ENCODE results near the gene ZNF778. TPM values are rescaled to one million over a fixed set of nuclear protein-coding genes. Genes with fewer than 3 reads are reported as not detected.
"Not testable (repeated sequence)": the region's sequence is repeated elsewhere in the genome, so short reads cannot be mapped to it uniquely, and the experiment has no call there.

ZNF778 gene
- total RNA-seq, 1 donor from 2014 or later = 9.8 TPM

GRCh38 chr16:89237733-89238132 lies 20.2 kb downstream of the ZNF778 start:
- H3K4me3 Mint-ChIP-seq = no peak overlapping the region
- H3K27me3 Mint-ChIP-seq = no peaks in the 10 kb centered on the region
- H3K27ac Mint-ChIP-seq = no peak overlapping the region
- no peak for DNase-seq
- H3K4me1 Mint-ChIP-seq = peaks cover 11% of the 10 kb centered on the region
- peaks cover 20% of the 10 kb centered on the region for H3K36me3 Mint-ChIP-seq (ENCODE audit: low read depth)
- intact Hi-C loops (cut with micrococcal nuclease) = no loop called here
- H3K9me3 Mint-ChIP-seq = peaks cover 6% of the 10 kb centered on the region

- Mint-ChIP-seq H3K27me3 (no peaks in the 10 kb centered on the region), H3K27ac (peak overlapping the region; percentile 100), H3K36me3 (ENCODE audit: low read depth) (peaks cover 4% of the 10 kb centered on the region), H3K4me1 (peaks cover 15% of the 10 kb centered on the region), H3K9me3 (no peaks in the 10 kb centered on the region), H3K4me3 (peak overlapping the region; percentile 100)
- DNase-seq = peak; percentile 93
- intact Hi-C loops (cut with micrococcal nuclease) = loop anchor here (1.0 to 10.0 kb wide), 4 partner anchors 249 to 623 kb away; partner anchors contain the start of genes ANKRD11, SPATA2L and SPG7
Observed at GRCh38 chr16:89241187-89242007, 23.9 kb downstream of the ZNF778 start.

- peak overlapping the region; percentile 37 for H3K4me3 Mint-ChIP-seq
- intact Hi-C loops (cut with micrococcal nuclease) = loop anchor here (10.0 kb wide), 2 partner anchors 462 to 622 kb away; partner anchors contain the start of gene SPATA2L
Observed at GRCh38 chr16:89242795-89243200, 25.3 kb downstream of the ZNF778 start.

GRCh38 chr16:89243664-89244063 lies 26.2 kb downstream of the ZNF778 start:
- H3K27me3 Mint-ChIP-seq = no peaks in the 10 kb centered on the region
- H3K4me1 Mint-ChIP-seq = peaks cover 15% of the 10 kb centered on the region
- intact Hi-C loops (cut with micrococcal nuclease) = loop anchor here (10.0 kb wide), 2 partner anchors 461 to 621 kb away; partner anchors contain the start of gene SPATA2L
- no peaks in the 10 kb centered on the region for H3K9me3 Mint-ChIP-seq
- no peak for DNase-seq
- H3K27ac Mint-ChIP-seq = no peak overlapping the region
- peaks cover 4% of the 10 kb centered on the region for H3K36me3 Mint-ChIP-seq (ENCODE audit: low read depth)
- H3K4me3 Mint-ChIP-seq = no peak overlapping the region

More at GRCh38 chr16:89242795-89243200, 25.3 kb downstream of the ZNF778 start:
- no peak overlapping the region for H3K27ac Mint-ChIP-seq
- H3K9me3 Mint-ChIP-seq = no peaks in the 10 kb centered on the region
- H3K27me3 Mint-ChIP-seq = no peaks in the 10 kb centered on the region
- DNase-seq = peak; percentile 60
- H3K4me1 Mint-ChIP-seq = peaks cover 15% of the 10 kb centered on the region
- H3K36me3 Mint-ChIP-seq (ENCODE audit: low read depth) = peaks cover 4% of the 10 kb centered on the region

GRCh38 chr16:89244264-89244663 lies 26.8 kb downstream of the ZNF778 start:
- not testable (repeated sequence) for H3K4me3 Mint-ChIP-seq; H3K36me3 Mint-ChIP-seq (ENCODE audit: low read depth); DNase-seq; H3K9me3 Mint-ChIP-seq; H3K27ac Mint-ChIP-seq; H3K27me3 Mint-ChIP-seq
- intact Hi-C loops (cut with micrococcal nuclease) = loop anchor here (10.0 kb wide), 2 partner anchors 461 to 621 kb away; partner anchors contain the start of gene SPATA2L
- H3K4me1 Mint-ChIP-seq = peaks cover 15% of the 10 kb centered on the region

GRCh38 chr16:89244754-89245153 lies 27.3 kb downstream of the ZNF778 start:
- peaks cover under 1% of the 10 kb centered on the region for H3K9me3 Mint-ChIP-seq
- DNase-seq = no peak
- no peak overlapping the region for H3K27ac Mint-ChIP-seq
- H3K4me1 Mint-ChIP-seq = peaks cover 14% of the 10 kb centered on the region
- intact Hi-C loops (cut with micrococcal nuclease) = loop anchor here (5.0 to 10.0 kb wide), 3 partner anchors 460 to 620 kb away; partner anchors contain the start of genes SPATA2L, VPS9D1 and ZNF276
- no peaks in the 10 kb centered on the region for H3K27me3 Mint-ChIP-seq
- H3K4me3 Mint-ChIP-seq = no peak overlapping the region
- H3K36me3 Mint-ChIP-seq (ENCODE audit: low read depth) = peaks cover 4% of the 10 kb centered on the region

- Mint-ChIP-seq H3K4me3 (peak overlapping the region; percentile 76), H3K36me3 (ENCODE audit: low read depth) (peaks cover 6% of the 10 kb centered on the region), H3K27me3 (peaks cover 4% of the 10 kb centered on the region), H3K4me1 (peaks cover 8% of the 10 kb centered on the region), H3K27ac (no peak overlapping the region), H3K9me3 (peaks cover 8% of the 10 kb centered on the region)
- DNase-seq = no peak
- intact Hi-C loops (cut with micrococcal nuclease) = loop anchor here (2.0 to 10.0 kb wide), 4 partner anchors 54 to 618 kb away; partner anchors contain the start of genes SPATA2L, VPS9D1 and ZNF276
Observed at GRCh38 chr16:89246383-89246902, 28.9 kb downstream of the ZNF778 start.

- DNase-seq = peak; percentile 97
- peaks cover 6% of the 10 kb centered on the region for H3K4me1 Mint-ChIP-seq
- peaks cover 4% of the 10 kb centered on the region for H3K27me3 Mint-ChIP-seq
- H3K4me3 Mint-ChIP-seq = peak overlapping the region; percentile 76
- peaks cover 6% of the 10 kb centered on the region for H3K36me3 Mint-ChIP-seq (ENCODE audit: low read depth)
- intact Hi-C loops (cut with micrococcal nuclease) = loop anchor here (1.0 to 10.0 kb wide), 5 partner anchors 54 to 618 kb away; partner anchors contain the start of genes CDH15, SPATA2L, VPS9D1 and ZNF276
- H3K9me3 Mint-ChIP-seq = peaks cover 8% of the 10 kb centered on the region
- H3K27ac Mint-ChIP-seq = no peak overlapping the region
Observed at GRCh38 chr16:89246903-89247733, 29.6 kb downstream of the ZNF778 start.

GRCh38 chr16:89247734-89248075 lies 30.2 kb downstream of the ZNF778 start:
- H3K4me3 Mint-ChIP-seq = peak overlapping the region; percentile 76
- intact Hi-C loops (cut with micrococcal nuclease) = loop anchor here (1.0 to 10.0 kb wide), 5 partner anchors 55 to 617 kb away; partner anchors contain the start of genes CDH15, SPATA2L, VPS9D1 and ZNF276
- not testable (repeated sequence) for H3K27me3 Mint-ChIP-seq; H3K36me3 Mint-ChIP-seq (ENCODE audit: low read depth); DNase-seq; H3K27ac Mint-ChIP-seq; H3K9me3 Mint-ChIP-seq; H3K4me1 Mint-ChIP-seq

- H3K4me1 Mint-ChIP-seq = peaks cover 2% of the 10 kb centered on the region
- intact Hi-C loops (cut with micrococcal nuclease) = loop anchor here (5.0 to 10.0 kb wide), 3 partner anchors 456 to 616 kb away; partner anchors contain the start of genes SPATA2L, VPS9D1 and ZNF276
- peaks cover 8% of the 10 kb centered on the region for H3K9me3 Mint-ChIP-seq
- DNase-seq = no peak
- peaks cover 6% of the 10 kb centered on the region for H3K36me3 Mint-ChIP-seq (ENCODE audit: low read depth)
- no peak overlapping the region for H3K27ac Mint-ChIP-seq
- H3K27me3 Mint-ChIP-seq = peaks cover 4% of the 10 kb centered on the region
- H3K4me3 Mint-ChIP-seq = peak overlapping the region; percentile 76
Observed at GRCh38 chr16:89248196-89248982, 30.9 kb downstream of the ZNF778 start.

GRCh38 chr16:89253548-89254287 lies 36.2 kb downstream of the ZNF778 start:
- Mint-ChIP-seq H3K27ac (no peak overlapping the region), H3K4me1 (peaks cover 14% of the 10 kb centered on the region), H3K36me3 (ENCODE audit: low read depth) (peaks cover 11% of the 10 kb centered on the region), H3K27me3 (peaks cover 30% of the 10 kb centered on the region), H3K4me3 (no peak overlapping the region), H3K9me3 (peaks cover 11% of the 10 kb centered on the region)
- DNase-seq = no peak
- intact Hi-C loops (cut with micrococcal nuclease) = no loop called here

GRCh38 chr16:89256651-89257254 lies 39.2 kb downstream of the ZNF778 start:
- peak overlapping the region; percentile 76 for H3K4me3 Mint-ChIP-seq
- peaks cover 5% of the 10 kb centered on the region for H3K36me3 Mint-ChIP-seq (ENCODE audit: low read depth)
- peaks cover 18% of the 10 kb centered on the region for H3K4me1 Mint-ChIP-seq
- H3K9me3 Mint-ChIP-seq = peaks cover 3% of the 10 kb centered on the region
- intact Hi-C loops (cut with micrococcal nuclease) = no loop called here
- peak; percentile 90 for DNase-seq
- peak overlapping the region; percentile 62 for H3K27ac Mint-ChIP-seq
- H3K27me3 Mint-ChIP-seq = peaks cover 27% of the 10 kb centered on the region
